HCT116 (cell line): Measurements from ENCODE around the gene YBX1. TPM values are rescaled to one million over a fixed set of nuclear protein-coding genes. Genes with fewer than 3 reads are reported as not detected.
"Not testable (repeated sequence)": the region's sequence is repeated elsewhere in the genome, so short reads cannot be mapped to it uniquely, and the experiment has no call there.

Experiments
- ATAC-seq: fragments of 200-7000 bp; cut with Tn5 transposase; 2 replicates; pipeline ENCODE4 v1.9.1; 2020; ENCODE audit warnings: mild to moderate bottlenecking, moderate library complexity
- BruUV-seq: library from RNA; stranded (reverse); fragments of 400-500 nt; replicated peaks from 2 replicates; lab custom pipeline; 2021; lab: Mats Ljungman, UMichigan
- CTCF ChIA-PET: fragments of 300-600 bp; sonication (Branson Sonifier 250); formaldehyde crosslinking; loops from one replicate; lab custom pipeline; 2021; ENCODE audit warnings: antibody characterized with exemption; lab: Charles Lee
- POLR2A ChIA-PET: fragments of 300-600, 350-600 bp; sonication (Branson Sonifier 250); formaldehyde crosslinking; loops from one replicate; lab custom pipeline; 2021; ENCODE audit warnings: antibody characterized with exemption; lab: Charles Lee
- RAD21 ChIA-PET, 2 experiments: fragments of 300-600 bp; sonication (Branson Sonifier 250); formaldehyde crosslinking; loops; one replicate each; lab custom pipeline; 2023; ENCODE audit warnings: low total read pairs in 2 of 2; ENCODE audit not compliant: uncharacterized antibody in 2 of 2, unreplicated experiment in 2 of 2, low non-redundant PET in 1 of 2; lab: Charles Lee
- DNase-seq: peaks from one replicate; pipeline ENCODE4 v3.0.0-alpha.2; 2010; ENCODE audit warnings: low read depth, low spot score
- H2AFZ ChIP-seq: fragments of 200-600 bp; shearing (Covaris generic), sonication (generic); 2 replicates; pipeline ENCODE4 v1.6.1; 2017; ENCODE audit warnings: low read depth, mixed run types, mixed read lengths, antibody characterized with exemption, low read length; ENCODE audit not compliant: poor library complexity, severe bottlenecking
- H3K27ac ChIP-seq: 2 replicates; pipeline ENCODE4 v1.5.1; 2012; ENCODE audit warnings: low read depth, low read length
- H3K27me3 ChIP-seq: fragments of 200-600 bp; sonication (generic); 2 replicates; pipeline ENCODE4 v1.6.1; 2016; ENCODE audit warnings: mixed run types, low read length, mixed read lengths; ENCODE audit not compliant: insufficient read depth
- H3K36me3 ChIP-seq, 2 experiments: fragments of 200-500 bp in 1 of 2; fragments of 200-600 bp in 1 of 2; sonication (Bioruptor generic) in 1 of 2; sonication (generic) in 1 of 2; 2 replicates each; pipeline versions ENCODE4 v1.5.1 to v1.6.1; 2014 to 2016; ENCODE audit warnings: low read length in 2 of 2, inconsistent platforms in 1 of 2, mixed read lengths in 1 of 2, mixed run types in 1 of 2; ENCODE audit not compliant: insufficient read depth in 2 of 2, control insufficient read depth in 1 of 2
- H3K4me1 ChIP-seq, 2 experiments: fragments of 200-600 bp in 1 of 2; sonication (generic) in 1 of 2; 2 replicates each; pipeline versions ENCODE4 v1.5.1 to v1.6.1; 2012 to 2017; ENCODE audit warnings: low read length in 2 of 2, inconsistent platforms in 1 of 2, mild to moderate bottlenecking in 1 of 2, mixed read lengths in 1 of 2, mixed run types in 1 of 2, moderate library complexity in 1 of 2; ENCODE audit not compliant: insufficient read depth in 2 of 2, control insufficient read depth in 1 of 2
- H3K4me2 ChIP-seq: fragments of 200-600 bp; sonication (generic); 2 replicates; pipeline ENCODE4 v1.6.1; 2017; ENCODE audit warnings: mixed run types, low read length, mixed read lengths
- H3K4me3 ChIP-seq, 2 experiments: fragments of 200-600 bp in 1 of 2; sonication (generic) in 1 of 2; replicated peaks in 1 of 2; 2 replicates each; pipeline ENCODE4 v1.5.1; 2011 to 2016; ENCODE audit warnings: low read length in 2 of 2, control low read depth in 1 of 2, low read depth in 1 of 2, mild to moderate bottlenecking in 1 of 2, mixed read lengths in 1 of 2, mixed run types in 1 of 2
- H3K79me2 ChIP-seq: fragments of 200-600 bp; sonication (generic); 2 replicates; pipeline ENCODE4 v1.6.1; 2017; ENCODE audit warnings: mild to moderate bottlenecking, mixed run types, low read length, moderate library complexity, mixed read lengths; ENCODE audit not compliant: insufficient read depth
- H3K9ac ChIP-seq: fragments of 200-600 bp; sonication (generic); 2 replicates; pipeline ENCODE4 v1.6.1; 2016; ENCODE audit warnings: low read length, mixed read lengths
- H3K9me2 ChIP-seq: fragments of 200-600 bp; sonication (generic), shearing (Covaris generic); 2 replicates; pipeline ENCODE4 v1.6.1; 2017; ENCODE audit warnings: mixed run types, mild to moderate bottlenecking, moderate library complexity; ENCODE audit not compliant: insufficient read depth
- H3K9me3 ChIP-seq, 2 experiments: fragments of 200-500 bp in 1 of 2; fragments of 200-600 bp in 1 of 2; sonication (Bioruptor generic) in 1 of 2; sonication (generic) in 1 of 2; 2 replicates each; pipeline ENCODE4 v1.6.1; 2014 to 2017; ENCODE audit warnings: low read length in 2 of 2, mixed read lengths in 2 of 2, inconsistent platforms in 1 of 2, low read depth in 1 of 2, mild to moderate bottlenecking in 1 of 2, mixed run types in 1 of 2, moderate library complexity in 1 of 2; ENCODE audit not compliant: control insufficient read depth in 1 of 2, insufficient read depth in 1 of 2
- H4K20me1 ChIP-seq: fragments of 200-600 bp; sonication (generic), shearing (Covaris generic); 2 replicates; pipeline ENCODE4 v1.6.1; 2017; ENCODE audit warnings: mixed run types, mild to moderate bottlenecking, moderate library complexity; ENCODE audit not compliant: insufficient read depth
- CEBPB ChIP-seq: IDR thresholded peaks from 2 replicates; pipeline ENCODE4 v1.6.1; 2012; ENCODE audit warnings: low read depth
- EGR1 ChIP-seq: IDR thresholded peaks from 2 replicates; pipeline ENCODE4 v1.6.1; 2012; ENCODE audit warnings: low read depth
- EZH2 ChIP-seq: fragments of 200-600 bp; sonication (generic); IDR thresholded peaks from 2 replicates; pipeline ENCODE4 v1.6.1; 2017; ENCODE audit warnings: antibody characterized with exemption, mixed run types
- EZH2phosphoT487 ChIP-seq: fragments of 200-600 bp; IDR thresholded peaks from 2 replicates; pipeline ENCODE4 v1.6.1; 2018; ENCODE audit warnings: antibody characterized with exemption, borderline replicate concordance
- JUND ChIP-seq: IDR thresholded peaks from 2 replicates; pipeline ENCODE4 v1.6.1; 2012
- POLR2A ChIP-seq: IDR thresholded peaks from 2 replicates; pipeline ENCODE4 v1.7.0; 2011; ENCODE audit warnings: borderline replicate concordance; ENCODE audit not compliant: insufficient read depth, insufficient read length; ENCODE audit errors: extremely low read depth
- RAD21 ChIP-seq: IDR thresholded peaks from 2 replicates; pipeline ENCODE4 v1.6.1; 2012; ENCODE audit warnings: low read depth, mild to moderate bottlenecking
- TCF7L2 ChIP-seq: IDR thresholded peaks from 2 replicates; pipeline ENCODE4 v1.7.0; 2011; ENCODE audit warnings: borderline replicate concordance, inconsistent platforms; ENCODE audit not compliant: insufficient read depth, insufficient read length; ENCODE audit errors: extremely low read depth
- YY1 ChIP-seq: IDR thresholded peaks from 2 replicates; pipeline ENCODE4 v1.6.1; 2011; ENCODE audit warnings: low read length, low read depth, moderate library complexity, mild to moderate bottlenecking; ENCODE audit not compliant: insufficient replicate concordance; ENCODE audit errors: extremely low read depth
- ZFX ChIP-seq: fragments of 450-650 bp; IDR thresholded peaks from 2 replicates; pipeline ENCODE4 v1.6.1; 2017
- intact Hi-C: fragments of 100-400 bp; cut with micrococcal nuclease; formaldehyde crosslinking; loops from 2 replicates; pipeline ENCODE4 v1.10.0; 2022
- total RNA-seq: library from RNA; stranded (reverse); gene quantifications from one replicate; pipeline ENCODE4 v1.2.1, GENCODE V29; 2021; ENCODE audit not compliant: unreplicated experiment
- TF ChIP-seq, protein P1 (sequence below): IDR thresholded peaks from 2 replicates; pipeline ENCODE4 v1.6.1; 2012
- TF ChIP-seq, protein P2 (sequence below): IDR thresholded peaks from 2 replicates; pipeline ENCODE4 v1.6.1; 2012; ENCODE audit warnings: low read depth
- TF ChIP-seq, protein P3 (sequence below): IDR thresholded peaks from 2 replicates; pipeline ENCODE4 v1.6.1; 2012

YBX1 gene
- total RNA-seq, 1 experiment from 2014 or later, result 1,009 TPM

DNA sequence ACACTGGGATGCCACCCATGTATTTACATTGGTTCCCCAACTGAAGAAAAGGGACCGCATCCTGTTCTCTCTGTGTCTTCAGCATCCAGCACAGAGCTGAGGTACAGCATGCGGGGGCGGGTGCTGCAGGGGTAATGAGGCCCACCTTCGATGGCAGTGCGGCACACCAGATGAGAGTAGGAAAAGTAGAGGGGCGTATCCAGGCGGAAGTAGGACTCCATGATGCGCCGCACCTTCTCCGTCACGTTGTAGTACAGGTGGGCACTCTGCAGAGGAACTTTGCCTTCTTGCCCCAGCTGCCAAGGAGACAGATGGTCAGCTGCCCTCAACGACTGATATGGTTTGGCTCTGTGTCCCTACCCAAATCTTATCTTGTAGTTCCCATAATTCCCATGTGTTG lies 67.8 kb downstream of the YBX1 start:
- no peak overlapping the region for H3K4me3 ChIP-seq
- H4K20me1 ChIP-seq, result no peaks in the 10 kb centered on the region
- DNase-seq (no peak), ATAC-seq (no peak)
- H3K27me3 ChIP-seq, result no peaks in the 10 kb centered on the region
- TF ChIP-seq JUND (no peak), ZFX (no peak), YY1 (no peak), EGR1 (no peak), EZH2 (no peak), RAD21 (no peak), TCF7L2 (no peak), CEBPB (no peak), POLR2A (no peak), EZH2phosphoT487 (no peak)
- TF ChIP-seq, protein P1, sequence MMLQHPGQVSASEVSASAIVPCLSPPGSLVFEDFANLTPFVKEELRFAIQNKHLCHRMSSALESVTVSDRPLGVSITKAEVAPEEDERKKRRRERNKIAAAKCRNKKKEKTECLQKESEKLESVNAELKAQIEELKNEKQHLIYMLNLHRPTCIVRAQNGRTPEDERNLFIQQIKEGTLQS, result no peak
- TF ChIP-seq, protein P2, sequence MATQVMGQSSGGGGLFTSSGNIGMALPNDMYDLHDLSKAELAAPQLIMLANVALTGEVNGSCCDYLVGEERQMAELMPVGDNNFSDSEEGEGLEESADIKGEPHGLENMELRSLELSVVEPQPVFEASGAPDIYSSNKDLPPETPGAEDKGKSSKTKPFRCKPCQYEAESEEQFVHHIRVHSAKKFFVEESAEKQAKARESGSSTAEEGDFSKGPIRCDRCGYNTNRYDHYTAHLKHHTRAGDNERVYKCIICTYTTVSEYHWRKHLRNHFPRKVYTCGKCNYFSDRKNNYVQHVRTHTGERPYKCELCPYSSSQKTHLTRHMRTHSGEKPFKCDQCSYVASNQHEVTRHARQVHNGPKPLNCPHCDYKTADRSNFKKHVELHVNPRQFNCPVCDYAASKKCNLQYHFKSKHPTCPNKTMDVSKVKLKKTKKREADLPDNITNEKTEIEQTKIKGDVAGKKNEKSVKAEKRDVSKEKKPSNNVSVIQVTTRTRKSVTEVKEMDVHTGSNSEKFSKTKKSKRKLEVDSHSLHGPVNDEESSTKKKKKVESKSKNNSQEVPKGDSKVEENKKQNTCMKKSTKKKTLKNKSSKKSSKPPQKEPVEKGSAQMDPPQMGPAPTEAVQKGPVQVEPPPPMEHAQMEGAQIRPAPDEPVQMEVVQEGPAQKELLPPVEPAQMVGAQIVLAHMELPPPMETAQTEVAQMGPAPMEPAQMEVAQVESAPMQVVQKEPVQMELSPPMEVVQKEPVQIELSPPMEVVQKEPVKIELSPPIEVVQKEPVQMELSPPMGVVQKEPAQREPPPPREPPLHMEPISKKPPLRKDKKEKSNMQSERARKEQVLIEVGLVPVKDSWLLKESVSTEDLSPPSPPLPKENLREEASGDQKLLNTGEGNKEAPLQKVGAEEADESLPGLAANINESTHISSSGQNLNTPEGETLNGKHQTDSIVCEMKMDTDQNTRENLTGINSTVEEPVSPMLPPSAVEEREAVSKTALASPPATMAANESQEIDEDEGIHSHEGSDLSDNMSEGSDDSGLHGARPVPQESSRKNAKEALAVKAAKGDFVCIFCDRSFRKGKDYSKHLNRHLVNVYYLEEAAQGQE, result no peak
- TF ChIP-seq, protein P3, sequence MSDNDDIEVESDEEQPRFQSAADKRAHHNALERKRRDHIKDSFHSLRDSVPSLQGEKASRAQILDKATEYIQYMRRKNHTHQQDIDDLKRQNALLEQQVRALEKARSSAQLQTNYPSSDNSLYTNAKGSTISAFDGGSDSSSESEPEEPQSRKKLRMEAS, result no peak
- no TSS peak for BruUV-seq
- H2AFZ ChIP-seq, result no peak overlapping the region
- no peak overlapping the region for H3K27ac ChIP-seq
- H3K4me2 ChIP-seq, result no peak overlapping the region
- RAD21 ChIA-PET, result no interaction called here
- intact Hi-C loops, result no loop called here
- H3K79me2 ChIP-seq, result no peaks in the 10 kb centered on the region
- no peak overlapping the region for H3K9ac ChIP-seq
- CTCF ChIA-PET, result no interaction called here
- no peaks in the 10 kb centered on the region for H3K9me3 ChIP-seq
- H3K36me3 ChIP-seq, result peaks cover 8 to 29% of the 10 kb centered on the region in 2 experiments; a peak in 3 of 4 replicates
- no peaks in the 10 kb centered on the region for H3K9me2 ChIP-seq
- POLR2A ChIA-PET, result no interaction called here
- no peaks in the 10 kb centered on the region for H3K4me1 ChIP-seq

DNA sequence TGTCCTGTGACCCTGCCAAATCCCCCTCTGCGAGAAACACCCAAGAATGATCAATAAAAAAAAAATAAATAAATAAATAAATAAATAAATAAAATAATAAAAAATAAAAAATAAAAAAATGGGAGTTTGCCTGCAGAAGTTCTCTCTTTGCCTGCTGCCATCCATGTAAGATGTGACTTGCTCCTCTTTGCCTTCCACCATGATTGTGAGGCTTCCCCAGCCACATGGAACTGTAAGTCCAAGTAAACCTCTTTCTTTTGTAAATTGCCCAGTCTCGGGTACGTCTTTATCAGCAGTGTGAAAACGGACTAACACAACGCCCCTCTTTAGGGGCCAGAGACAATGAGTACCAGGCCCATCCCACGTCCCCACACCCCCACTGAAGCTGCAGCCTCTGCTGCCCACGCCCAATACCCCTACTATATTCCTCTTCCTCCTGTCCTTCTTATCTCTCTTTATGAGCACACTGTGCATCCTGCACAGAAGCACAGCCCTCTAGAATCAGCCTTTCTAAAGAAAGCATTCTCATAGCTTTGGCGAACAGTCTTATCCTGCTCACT lies 69.4 kb downstream of the YBX1 start:
- H3K79me2 ChIP-seq, RAD21 ChIA-PET, H3K9ac ChIP-seq, H4K20me1 ChIP-seq, H3K27ac ChIP-seq, H3K9me3 ChIP-seq, H2AFZ ChIP-seq, DNase-seq, H3K4me3 ChIP-seq, CTCF ChIA-PET, POLR2A ChIA-PET, BruUV-seq, H3K9me2 ChIP-seq, H3K27me3 ChIP-seq, H3K4me1 ChIP-seq, H3K4me2 ChIP-seq, ATAC-seq, intact Hi-C loops: not testable (repeated sequence)
- H3K36me3 ChIP-seq, result peaks cover 14 to 42% of the 10 kb centered on the region in 2 experiments; a peak in 3 of 4 replicates
